ENCODE results near the gene HP1BP3.
"Not testable (repeated sequence)": the region's sequence is repeated elsewhere in the genome, so short reads cannot be mapped to it uniquely, and the experiment has no call there.

The HP1BP3 gene, protein sequence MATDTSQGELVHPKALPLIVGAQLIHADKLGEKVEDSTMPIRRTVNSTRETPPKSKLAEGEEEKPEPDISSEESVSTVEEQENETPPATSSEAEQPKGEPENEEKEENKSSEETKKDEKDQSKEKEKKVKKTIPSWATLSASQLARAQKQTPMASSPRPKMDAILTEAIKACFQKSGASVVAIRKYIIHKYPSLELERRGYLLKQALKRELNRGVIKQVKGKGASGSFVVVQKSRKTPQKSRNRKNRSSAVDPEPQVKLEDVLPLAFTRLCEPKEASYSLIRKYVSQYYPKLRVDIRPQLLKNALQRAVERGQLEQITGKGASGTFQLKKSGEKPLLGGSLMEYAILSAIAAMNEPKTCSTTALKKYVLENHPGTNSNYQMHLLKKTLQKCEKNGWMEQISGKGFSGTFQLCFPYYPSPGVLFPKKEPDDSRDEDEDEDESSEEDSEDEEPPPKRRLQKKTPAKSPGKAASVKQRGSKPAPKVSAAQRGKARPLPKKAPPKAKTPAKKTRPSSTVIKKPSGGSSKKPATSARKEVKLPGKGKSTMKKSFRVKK

DNA sequence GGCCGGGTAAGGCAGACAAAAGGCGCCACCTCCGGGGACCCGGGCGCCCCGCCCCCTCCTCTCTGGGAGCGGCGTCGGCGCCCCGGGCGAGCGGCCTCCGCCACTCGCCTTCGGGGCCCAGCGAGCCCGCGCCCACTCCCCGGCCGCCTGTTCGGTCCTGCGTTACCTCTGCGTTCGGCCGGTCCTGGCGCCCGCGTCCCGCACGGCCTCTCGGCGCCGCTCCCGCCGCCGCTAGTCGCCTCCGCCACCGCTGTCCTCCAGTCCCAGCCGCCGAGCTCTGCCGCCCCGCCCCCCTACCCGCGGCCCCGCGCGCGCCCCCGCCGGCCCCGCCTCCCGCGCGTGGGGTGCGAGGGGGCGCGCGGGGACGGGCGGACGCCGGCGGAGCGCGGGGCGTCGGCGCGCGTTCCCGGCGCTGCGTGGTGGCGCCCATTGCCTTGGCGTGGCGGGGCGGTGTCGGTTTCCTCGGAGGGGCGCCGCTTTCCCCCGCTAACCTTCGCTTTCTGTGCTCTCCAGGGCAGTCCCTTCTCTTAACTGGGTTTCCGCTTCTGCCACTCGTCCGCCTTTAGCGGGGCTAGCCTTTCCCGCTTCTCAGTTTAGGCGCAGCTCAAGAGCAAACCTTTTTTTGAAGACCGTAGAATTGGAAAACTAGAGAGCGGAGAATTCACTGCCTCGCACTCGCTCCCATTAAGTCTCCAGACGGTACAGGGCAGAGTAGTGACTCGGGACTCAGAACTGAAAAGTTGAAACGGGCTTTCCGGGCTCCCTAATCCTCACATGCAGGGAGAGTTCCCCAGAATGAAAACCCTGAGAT, at the start of gene HP1BP3:
Gene HP1BP3, minus strand, starts transcription at position 279 of the 811 bp plus-strand sequence. CDS start 6,867 bp downstream, outside the sequence.
- DNase-seq (ENCODE audit: low read depth in 2 of 2) = peak; percentile 66 to 67

DNA sequence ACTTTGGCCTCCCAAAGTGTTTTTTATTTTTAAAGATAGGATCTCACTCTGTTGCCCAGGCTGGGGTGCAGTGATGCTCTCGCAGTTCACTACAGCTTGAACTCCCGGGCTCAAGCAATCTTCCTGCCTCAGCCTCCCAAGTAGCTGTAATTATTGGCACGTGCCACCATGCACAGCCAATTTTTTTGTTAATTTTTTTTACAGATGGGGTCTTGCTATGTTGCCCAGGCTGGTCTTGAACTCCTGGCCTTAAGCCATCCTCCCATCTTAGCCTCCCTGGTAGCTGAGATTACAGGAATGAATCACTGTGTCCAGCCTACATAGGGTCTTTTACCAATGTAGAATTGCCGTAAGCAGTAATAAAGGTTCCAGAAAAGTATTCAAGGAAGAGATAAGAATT, 49.1 kb upstream of the HP1BP3 start:
- no peak for DNase-seq (ENCODE audit: low read depth in 2 of 2)

DNA sequence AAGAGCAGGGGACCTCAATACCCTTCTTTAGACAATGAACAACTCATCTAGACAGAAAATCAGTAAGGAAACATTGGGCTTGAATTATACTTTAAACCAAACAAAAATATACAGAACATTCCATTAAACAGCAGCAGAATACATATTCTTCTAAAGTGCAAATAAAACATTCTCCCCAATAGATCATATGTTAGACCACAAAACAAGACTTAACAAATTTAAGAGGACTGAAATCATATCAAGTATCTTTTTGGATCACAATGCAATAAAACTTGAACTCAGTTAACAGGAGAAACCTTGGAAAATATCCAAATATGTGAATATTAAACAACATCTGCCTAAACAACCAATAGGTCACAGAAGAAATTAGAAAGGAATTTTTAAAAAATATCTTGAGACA, 47.7 kb upstream of the HP1BP3 start:
- DNase-seq (ENCODE audit: low read depth in 2 of 2) = no peak

DNA sequence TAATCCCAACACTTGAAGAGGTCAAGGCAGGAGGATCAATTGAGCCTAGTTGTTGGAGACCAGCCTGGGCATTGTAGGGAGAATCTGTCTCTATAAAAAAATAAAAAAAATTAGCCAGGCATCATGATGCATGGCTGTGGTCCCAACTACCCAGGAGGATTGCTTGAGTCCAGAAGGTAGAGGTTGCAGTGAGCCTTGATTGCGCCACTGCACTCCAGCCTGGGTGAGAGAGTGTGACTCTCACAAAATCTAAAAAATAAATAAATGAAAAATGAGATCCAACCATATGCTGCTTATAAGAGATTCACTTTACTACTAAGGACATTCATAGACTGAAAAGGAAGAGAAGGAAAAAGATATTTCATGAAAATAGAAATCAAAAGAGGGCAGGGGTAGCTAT, 47.1 kb upstream of the HP1BP3 start:
- DNase-seq (ENCODE audit: low read depth in 2 of 2) = no peak

DNA sequence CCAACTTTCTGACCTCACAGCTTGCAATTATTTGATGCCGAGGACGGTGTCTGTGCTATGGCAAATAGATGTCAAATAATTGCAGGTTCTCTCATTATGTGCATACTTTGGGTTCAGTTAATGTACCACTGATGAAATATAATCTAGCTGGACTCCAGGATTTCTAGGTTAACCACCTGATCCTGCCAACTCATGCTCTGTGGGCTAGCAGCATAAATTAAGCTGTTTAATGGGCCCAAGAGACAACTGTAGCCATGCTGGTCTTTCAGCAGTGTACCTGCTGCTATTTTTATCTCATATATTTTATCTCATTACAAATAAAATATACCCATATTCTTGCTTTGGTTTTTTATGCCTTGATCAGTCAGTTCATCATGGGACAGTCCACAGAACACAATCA, 43.3 kb upstream of the HP1BP3 start:
- no peak for DNase-seq (ENCODE audit: low read depth in 2 of 2)

DNA sequence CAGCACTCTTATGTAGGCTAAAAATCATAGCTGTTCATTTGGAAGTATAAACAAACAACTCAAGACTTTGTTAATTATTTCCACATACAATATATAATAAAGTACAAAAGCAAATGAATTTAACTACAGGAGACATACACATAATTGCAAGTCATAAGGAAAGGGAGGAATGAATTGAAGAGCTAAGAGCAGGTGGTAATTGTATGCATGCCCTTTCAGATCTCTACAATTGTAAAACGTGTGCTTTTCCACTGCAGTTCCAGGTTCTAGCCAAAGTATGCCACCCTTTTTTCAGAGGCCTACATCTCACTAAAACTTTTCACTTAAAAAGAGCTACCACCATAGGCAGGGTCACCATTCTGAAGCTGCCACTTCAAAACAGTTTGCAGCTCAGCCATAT, 42.8 kb upstream of the HP1BP3 start:
- DNase-seq (ENCODE audit: low read depth in 2 of 2) = no peak

DNA sequence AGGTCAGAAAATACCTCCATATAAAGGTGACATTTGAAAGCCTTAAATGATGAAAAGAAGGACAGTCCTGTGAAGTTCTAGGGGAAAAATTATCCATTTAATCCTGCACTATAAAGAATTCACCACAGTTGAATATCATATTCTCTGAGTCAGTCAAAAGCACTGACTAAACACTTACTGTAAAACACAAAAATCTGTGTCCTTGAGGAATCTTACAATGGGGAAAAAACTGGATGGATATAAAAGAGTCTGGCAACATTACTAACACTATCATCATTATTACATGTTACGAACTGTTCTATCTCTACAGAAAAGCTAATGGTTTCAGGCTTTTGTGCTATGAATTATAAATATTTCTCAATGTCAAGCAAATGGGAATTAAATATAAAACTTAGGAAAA, 42.4 kb upstream of the HP1BP3 start:
- DNase-seq (ENCODE audit: low read depth in 2 of 2) = no peak

DNA sequence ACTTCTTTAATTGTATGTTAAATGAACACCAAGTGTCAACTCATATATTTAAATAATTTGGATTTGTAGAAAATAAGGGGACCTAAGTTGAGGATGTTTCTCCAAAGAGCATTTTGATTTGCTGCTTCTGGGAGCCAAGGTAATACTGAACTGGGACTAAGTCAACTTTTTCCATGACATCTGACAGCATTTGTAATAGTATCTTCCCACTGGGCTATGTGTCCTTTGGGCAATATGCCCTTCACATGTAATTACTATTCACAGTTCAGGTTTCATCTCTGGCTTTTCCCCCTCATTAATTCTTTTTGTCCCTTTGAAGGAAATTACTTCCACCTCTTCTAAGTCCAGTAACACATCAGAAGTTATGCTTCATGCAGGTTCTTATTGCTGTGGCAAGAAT, 36.7 kb upstream of the HP1BP3 start:
- no peak for DNase-seq (ENCODE audit: low read depth in 2 of 2)

DNA sequence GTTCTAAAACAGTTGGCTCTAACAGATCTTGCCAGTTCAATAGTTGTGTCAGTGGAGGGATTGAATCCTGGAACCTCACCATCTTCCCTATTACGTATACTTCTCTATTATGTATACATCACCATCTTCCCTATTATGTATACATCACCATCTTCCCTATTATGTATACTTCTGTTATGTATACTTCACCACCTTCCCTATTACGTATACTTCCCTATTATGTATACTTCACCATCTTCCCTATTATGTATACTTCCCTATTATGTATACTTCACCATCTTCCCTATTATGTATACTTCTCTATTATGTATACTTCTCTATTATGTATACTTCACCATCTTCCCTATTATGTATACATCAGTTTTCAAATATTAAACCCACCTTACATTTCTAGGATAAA, 34.4 kb upstream of the HP1BP3 start:
- DNase-seq (ENCODE audit: low read depth in 2 of 2) = no peak

DNA sequence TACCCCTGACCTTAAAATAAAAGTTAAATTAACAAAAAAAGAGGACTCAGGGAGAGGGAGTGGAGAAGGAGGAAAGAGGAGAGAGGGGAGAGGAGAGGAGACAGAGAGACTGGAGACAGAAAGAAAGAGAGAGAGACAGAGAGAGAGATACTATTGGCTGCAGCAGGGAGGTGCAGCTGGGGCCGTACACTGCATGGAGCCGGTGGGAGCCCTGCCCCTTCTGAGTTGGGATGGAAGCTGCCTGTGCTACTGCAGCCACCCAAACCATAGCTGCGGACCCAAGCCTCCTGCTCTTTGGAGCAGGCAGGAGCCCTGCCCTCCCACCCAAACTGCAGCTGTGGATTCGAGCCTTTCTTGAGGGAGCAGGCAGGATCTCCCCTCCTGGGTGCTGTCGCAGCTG, 32.7 kb upstream of the HP1BP3 start:
- DNase-seq (ENCODE audit: low read depth in 2 of 2) = no peak

DNA sequence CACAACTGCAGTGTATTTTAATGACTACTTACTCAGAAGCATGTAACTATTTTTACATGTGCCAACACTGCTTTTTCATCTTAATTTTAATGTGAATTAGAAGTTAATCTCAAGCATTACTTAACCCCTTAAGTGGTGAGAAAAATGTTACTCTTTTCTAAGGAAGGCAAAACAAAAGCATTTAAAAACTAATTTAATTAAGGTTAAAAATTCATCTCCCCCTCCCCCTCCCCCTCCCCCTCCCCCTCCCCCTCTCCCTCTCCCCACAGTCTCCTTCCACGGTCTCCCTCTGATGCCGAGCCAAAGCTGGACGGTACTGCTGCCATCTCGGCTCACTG, 27.4 kb upstream of the HP1BP3 start:
- no peak for DNase-seq (ENCODE audit: low read depth in 2 of 2)

DNA sequence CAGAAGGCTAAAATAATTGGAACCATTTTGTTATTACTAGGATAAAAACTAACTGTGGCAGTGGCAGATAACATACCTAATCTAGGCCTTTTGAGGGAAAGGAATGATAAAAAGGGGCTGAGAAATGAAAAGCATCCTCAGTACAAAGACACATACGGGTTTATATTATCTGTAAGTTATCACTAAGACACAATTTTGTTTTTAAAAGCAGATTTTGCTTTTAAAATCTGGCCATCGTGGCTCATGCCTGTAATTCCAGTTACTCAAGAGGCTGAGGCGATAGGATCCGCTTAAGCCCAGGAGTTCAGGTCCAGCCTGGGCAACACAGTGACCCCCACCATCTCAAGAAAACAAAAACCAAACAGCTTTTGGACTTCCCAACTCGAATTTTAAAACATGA, 24.8 kb upstream of the HP1BP3 start:
- DNase-seq (ENCODE audit: low read depth in 2 of 2) = no peak

DNA sequence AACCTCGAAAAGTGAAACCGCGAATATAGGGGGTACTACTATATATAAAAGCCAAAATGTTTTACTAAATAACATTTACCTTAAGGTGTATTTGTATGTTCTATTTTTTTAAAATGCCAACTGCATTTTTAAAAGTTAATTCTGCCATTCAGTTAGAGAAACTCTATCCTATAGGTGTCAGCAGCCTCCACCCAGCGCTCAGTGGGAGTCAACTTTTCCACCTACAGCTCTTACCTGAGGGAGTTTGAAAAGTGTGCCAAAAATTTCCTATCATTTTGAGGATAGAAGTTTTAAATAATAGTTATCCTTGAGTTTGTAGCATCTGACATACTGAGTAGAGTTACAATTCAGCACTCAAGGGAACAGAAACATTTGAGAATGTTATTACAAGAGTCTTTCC, 6.1 kb upstream of the HP1BP3 start:
- no peak for DNase-seq (ENCODE audit: low read depth in 2 of 2)

DNA sequence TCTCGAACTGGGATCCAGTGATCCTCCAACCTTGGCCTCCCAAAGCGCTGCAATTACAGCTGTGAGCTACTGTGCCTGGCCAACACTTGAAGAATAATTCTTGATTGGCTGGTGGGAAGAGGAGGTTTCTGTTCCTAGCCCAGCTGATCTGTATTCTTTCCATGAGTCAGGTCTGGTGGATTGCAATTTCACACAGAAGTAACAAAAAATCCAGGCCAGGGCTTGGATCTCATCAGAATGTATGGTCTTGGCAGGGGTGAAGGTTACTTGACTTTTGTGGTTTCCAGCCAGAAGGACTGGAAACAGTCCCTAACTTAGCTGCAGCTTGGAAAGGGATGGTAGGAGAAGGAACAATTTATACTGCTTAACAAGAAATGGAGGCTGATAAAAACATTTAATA, 5.1 kb upstream of the HP1BP3 start:
- DNase-seq (ENCODE audit: low read depth in 2 of 2) = no peak

DNA sequence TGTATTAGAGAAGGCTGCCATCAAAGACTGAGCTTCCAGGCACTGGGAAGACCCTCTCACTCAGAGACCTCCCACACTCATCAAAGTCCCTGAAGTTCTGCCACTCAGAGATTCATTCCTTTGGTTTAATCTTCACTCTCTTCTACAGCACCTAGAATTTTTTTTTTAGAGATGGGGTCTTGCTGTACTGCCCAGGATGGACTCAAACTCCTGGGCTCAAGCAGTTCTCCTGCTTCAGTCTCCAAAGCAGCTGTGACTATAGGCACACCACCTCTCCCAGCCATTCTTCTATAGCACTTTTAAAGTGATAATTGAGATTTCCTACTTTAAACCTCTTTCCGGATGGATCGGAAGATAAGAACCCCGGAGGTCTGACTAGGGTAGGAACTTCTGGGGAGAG, 3.7 kb upstream of the HP1BP3 start:
- DNase-seq (ENCODE audit: low read depth in 2 of 2) = no peak

DNA sequence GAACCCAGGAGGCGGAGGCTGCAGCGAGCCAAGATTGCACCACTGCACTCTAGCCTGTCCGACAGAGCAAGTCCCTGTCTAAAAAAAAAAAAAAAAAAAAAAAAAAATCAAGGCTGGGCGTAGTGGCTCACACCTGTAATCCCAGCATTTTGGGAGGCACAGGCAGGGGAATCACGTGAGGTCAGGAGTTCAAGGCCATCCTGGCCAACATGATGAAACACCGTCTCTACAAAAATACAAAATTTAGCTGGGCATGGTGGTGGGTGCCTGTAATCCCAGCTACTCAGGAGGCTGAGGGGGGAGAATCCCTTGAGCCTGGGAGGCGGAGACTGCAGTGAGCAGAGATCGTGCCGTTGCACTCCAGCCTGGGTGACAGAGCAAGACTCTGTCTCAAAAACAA, 2.5 kb upstream of the HP1BP3 start:
- DNase-seq (ENCODE audit: low read depth in 2 of 2) = not testable (repeated sequence)

DNA sequence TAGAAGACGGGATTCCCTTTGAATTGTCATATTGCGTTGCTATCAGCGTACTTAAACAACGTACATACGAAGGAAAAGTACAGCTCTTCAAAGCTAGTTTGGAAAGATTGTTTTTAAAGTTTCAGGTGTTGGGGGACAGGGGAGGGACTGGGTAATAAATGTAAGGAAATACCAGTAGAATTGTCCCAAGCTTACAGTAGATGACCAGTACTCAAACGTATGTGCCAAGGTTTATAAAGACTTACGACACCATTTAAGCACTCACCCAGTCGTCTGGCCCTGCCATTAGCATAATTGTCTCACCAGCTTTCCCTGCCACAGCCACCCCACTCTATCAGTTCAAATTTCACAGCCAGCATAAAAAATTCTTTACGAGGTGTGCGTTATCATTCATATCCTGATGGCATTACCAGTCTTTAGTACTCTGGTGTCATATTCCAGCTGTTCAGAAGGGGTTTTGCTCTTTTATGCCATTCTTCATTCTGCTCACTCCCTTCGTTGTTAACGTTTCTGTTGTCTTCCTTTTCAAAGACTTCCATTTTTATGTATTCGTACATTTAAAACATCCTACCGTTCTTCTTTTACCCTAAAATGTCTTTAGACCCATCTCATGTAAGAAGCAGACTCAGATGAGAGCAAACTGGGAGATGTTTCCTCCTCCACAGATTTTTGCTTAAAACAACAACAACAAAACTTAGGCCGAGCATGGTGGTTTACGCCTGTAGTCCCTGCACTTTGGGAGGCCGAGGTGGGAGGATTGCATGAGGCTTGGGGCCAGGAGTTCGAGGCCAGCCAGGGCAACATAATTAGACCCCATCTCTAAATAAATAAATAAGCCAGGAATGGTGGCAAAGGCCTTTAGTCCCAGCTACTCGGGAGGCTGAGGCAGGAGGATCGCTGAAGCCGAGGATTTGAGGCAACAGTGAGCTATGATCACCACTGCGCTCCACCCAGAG, 1.0 kb upstream of the HP1BP3 start:
- no peak for DNase-seq (ENCODE audit: low read depth in 2 of 2)

DNA sequence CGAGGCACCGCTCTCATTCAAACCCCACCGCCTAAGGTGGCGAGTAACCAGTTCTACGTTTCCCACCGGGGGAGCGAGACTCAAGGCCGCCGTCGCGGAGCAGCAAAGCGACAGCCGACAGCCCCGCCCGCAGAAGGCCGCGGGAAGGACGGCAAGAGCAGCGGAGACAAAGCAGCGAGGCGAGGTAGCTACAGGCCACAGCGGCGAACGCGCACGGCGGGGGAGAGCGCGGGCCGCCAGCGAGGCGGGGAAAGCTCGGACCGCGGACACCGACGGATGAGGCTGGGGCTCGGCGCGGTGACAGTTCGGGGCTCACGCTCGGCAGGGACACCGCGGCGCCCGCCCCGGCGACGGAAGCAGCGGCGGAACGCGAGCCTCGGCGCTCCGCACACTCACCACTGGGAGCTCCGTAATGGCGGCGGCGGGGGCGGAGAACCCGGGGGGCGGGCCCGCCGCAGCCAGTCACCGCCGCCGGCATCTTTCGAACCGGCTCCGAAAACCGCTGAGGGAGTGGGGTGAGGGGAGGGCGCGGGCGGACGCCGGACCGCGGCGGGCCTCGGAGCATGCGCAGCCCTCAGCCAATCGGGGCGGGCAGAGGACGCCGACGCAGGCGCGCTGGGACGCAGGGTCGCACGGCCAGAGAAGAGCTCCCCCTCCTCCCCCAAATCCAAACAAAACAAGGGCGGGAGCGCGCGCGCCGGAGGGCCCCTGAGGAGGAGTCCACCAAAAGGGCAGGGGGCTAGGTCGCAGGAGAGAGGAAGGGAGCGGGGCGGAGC, 666 bp downstream of the HP1BP3 start:
- peak; percentile 91 to 92 for DNase-seq (ENCODE audit: low read depth in 2 of 2)

DNA sequence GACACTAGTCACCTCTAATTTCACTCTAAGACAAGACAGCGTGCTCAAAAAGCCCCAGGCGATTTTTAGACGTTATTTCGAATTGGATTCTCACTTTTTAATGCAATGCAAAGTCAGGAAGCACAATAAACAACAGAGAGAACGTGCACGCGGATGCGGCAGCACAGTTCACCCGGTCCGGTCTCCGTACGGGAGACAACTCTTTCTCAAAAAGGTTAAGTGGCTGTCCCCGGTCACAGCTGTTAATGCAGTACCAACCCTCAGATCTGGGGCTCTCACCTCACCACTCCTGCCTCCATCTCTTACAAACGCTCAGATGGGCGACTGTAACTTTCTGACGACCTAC, 1.2 kb downstream of the HP1BP3 start:
- no peak for DNase-seq (ENCODE audit: low read depth in 2 of 2)

DNA sequence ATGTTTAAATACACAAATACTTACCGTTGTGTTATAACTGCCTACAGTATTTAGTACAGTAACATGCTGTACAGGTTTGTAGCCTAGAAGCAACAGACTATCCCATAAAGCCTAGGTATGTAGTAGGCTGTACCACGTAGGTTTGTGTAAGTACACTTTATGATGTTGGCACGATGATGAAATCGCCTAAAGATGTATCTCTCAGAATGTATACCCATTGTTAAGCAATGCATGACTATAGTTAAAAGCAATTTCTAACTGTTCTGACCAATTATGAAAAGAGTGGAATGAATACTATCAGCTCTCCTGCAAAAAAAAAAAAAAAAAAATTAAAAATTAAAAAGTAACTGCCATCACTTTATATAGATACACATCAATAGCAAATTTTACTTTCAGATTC, 11.4 kb downstream of the HP1BP3 start:
- no peak for DNase-seq (ENCODE audit: low read depth in 2 of 2)

DNA sequence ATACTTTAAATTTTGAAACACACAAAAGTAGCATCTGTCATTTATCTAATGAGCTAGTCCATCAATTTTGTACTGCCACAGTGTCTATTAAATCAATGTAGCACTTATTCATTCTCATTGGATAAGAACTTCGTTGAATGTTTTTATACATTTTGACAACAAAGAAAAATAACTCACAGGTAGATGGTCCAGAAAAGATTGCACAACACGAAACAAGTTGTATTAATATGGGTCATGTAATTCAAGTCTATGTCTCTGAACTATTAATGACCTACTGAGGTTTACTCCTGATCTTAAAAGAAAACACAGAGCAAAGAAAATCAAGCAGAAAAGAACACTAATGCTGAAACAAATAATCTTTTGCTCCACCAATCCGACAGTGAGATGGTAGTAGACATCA, 15.3 kb downstream of the HP1BP3 start:
- no peak for DNase-seq (ENCODE audit: low read depth in 2 of 2)
